GM08714 (cell line): ENCODE results near the gene HHIP.

Experiments used
- H3K4me3 ChIP-seq: fragments of 200-500 bp; sonication (Bioruptor generic); 2 replicates; pipeline ENCODE4 v1.5.1; 2014; ENCODE audit warnings: mild to moderate bottlenecking, low read length, inconsistent platforms
- ZNF274 ChIP-seq: IDR thresholded peaks from 2 replicates; pipeline ENCODE4 v1.6.1; 2012; ENCODE audit warnings: mild to moderate bottlenecking, low read depth, low read length

The HHIP gene

GRCh38 chr4:144667500-144667899 is 21.5 kb downstream of the HHIP start:
- H3K4me3 ChIP-seq, result no peak overlapping the region
- TF ChIP-seq ZNF274, result no peak

- H3K4me3 ChIP-seq, result no peak overlapping the region
- no peak for TF ChIP-seq ZNF274
Observed at GRCh38 chr4:144670776-144671175, 24.8 kb downstream of the HHIP start.

GRCh38 chr4:144674711-144675110 is 28.8 kb downstream of the HHIP start:
- no peak overlapping the region for H3K4me3 ChIP-seq
- TF ChIP-seq ZNF274, result no peak

- TF ChIP-seq ZNF274, result no peak
- no peak overlapping the region for H3K4me3 ChIP-seq
Observed at GRCh38 chr4:144681806-144682205, 35.9 kb downstream of the HHIP start.

- no peak for TF ChIP-seq ZNF274
- H3K4me3 ChIP-seq, result no peak overlapping the region
Observed at GRCh38 chr4:144683516-144683915, 37.6 kb downstream of the HHIP start.

GRCh38 chr4:144685911-144686310 is 40.0 kb downstream of the HHIP start:
- no peak overlapping the region for H3K4me3 ChIP-seq
- TF ChIP-seq ZNF274, result no peak

GRCh38 chr4:144686921-144687320 is 41.0 kb downstream of the HHIP start:
- no peak overlapping the region for H3K4me3 ChIP-seq

GRCh38 chr4:144687466-144687865 is 41.5 kb downstream of the HHIP start:
- no peak for TF ChIP-seq ZNF274
- no peak overlapping the region for H3K4me3 ChIP-seq

More at GRCh38 chr4:144686921-144687320, 41.0 kb downstream of the HHIP start:
- TF ChIP-seq ZNF274, result no peak

- H3K4me3 ChIP-seq, result no peak overlapping the region
Observed at GRCh38 chr4:144688035-144688569, 42.1 kb downstream of the HHIP start.

GRCh38 chr4:144689125-144689524 is 43.2 kb downstream of the HHIP start:
- no peak overlapping the region for H3K4me3 ChIP-seq
- TF ChIP-seq ZNF274, result no peak

More at GRCh38 chr4:144688035-144688569, 42.1 kb downstream of the HHIP start:
- TF ChIP-seq ZNF274, result no peak

- H3K4me3 ChIP-seq, result no peak overlapping the region
- no peak for TF ChIP-seq ZNF274
Observed at GRCh38 chr4:144695721-144696120, 49.8 kb downstream of the HHIP start.

- TF ChIP-seq ZNF274, result no peak
- H3K4me3 ChIP-seq, result no peak overlapping the region
Observed at GRCh38 chr4:144696376-144696775, 50.4 kb downstream of the HHIP start.

GRCh38 chr4:144699565-144699964 is 53.6 kb downstream of the HHIP start:
- TF ChIP-seq ZNF274, result no peak

GRCh38 chr4:144701683-144702233 is 55.8 kb downstream of the HHIP start:
- no peak for TF ChIP-seq ZNF274
- H3K4me3 ChIP-seq, result no peak overlapping the region

More at GRCh38 chr4:144699565-144699964, 53.6 kb downstream of the HHIP start:
- H3K4me3 ChIP-seq, result no peak overlapping the region

GRCh38 chr4:144703494-144703893 is 57.5 kb downstream of the HHIP start:
- H3K4me3 ChIP-seq, result no peak overlapping the region
- no peak for TF ChIP-seq ZNF274

- no peak overlapping the region for H3K4me3 ChIP-seq
- no peak for TF ChIP-seq ZNF274
Observed at GRCh38 chr4:144705601-144706590, 59.9 kb downstream of the HHIP start.
